Measurements from ENCODE around the gene PTPN1. TPM values are rescaled to one million over a fixed set of nuclear protein-coding genes. Genes with fewer than 3 reads are reported as not detected.

PTPN1 gene
- total RNA-seq, 4 donors from 2014 or later: 21.8 to 46.8 (median 44.4) TPM

DNA sequence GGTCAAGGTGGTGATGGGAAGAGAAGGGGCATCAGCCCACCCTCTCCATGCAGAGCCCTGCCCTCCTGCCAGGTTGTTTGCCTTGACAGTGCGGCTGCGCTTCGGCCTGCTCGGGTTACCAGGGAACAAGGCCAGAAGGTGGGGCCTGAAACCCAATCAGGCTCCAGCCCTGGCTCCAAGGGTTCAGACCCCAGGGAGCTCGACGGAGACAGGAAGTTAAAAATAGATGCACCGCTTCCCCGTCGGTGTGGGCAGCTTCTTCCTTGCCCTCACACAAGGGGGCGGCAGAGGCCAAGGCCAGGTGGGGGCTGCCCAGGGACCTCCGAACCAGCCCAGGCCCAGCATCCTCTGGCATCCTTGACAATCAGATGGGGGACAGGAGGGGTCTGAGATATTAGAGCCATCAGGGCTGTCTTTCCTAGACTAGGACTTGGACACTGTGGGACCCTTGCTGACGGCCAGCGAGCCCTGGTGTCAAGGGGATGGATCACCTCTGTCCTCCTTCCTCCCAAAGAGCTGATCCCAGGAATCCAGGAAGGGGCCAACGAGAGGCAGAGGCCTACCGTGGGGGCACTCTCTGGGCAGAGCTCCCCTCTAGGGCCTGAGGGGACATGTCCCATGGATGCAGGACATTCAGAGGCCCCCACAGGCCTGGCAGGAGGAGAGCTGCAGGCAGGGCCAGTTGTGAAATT is 115.9 kb downstream of the PTPN1 start:
- intact Hi-C loops (cut with DNase I; ENCODE audit: low total_unique reads) (loop anchor here (1.0 to 10.0 kb wide), 2 partner anchors 84 to 119 kb away; no protein-coding TSS in a partner anchor), in situ Hi-C loops (cut with MboI; ENCODE audit: low sequenced_read_pairs in 4 of 4) (no loop called here)
- DNase-seq (peak; percentile 53 to 76), ATAC-seq (peak; percentile 69 to 85)
- Histone ChIP-seq H3K27me3 (no peaks in the 10 kb centered on the region), H3K4me1 (peaks cover 9 to 13% of the 10 kb centered on the region in 2 donors), H3K4me3 (no peak overlapping the region), H3K9me3 (no peaks in the 10 kb centered on the region), H3K36me3 (no peaks in the 10 kb centered on the region), H3K27ac (peak overlapping the region; percentile 53 to 65 (median 60))
- TF ChIP-seq, protein P1, sequence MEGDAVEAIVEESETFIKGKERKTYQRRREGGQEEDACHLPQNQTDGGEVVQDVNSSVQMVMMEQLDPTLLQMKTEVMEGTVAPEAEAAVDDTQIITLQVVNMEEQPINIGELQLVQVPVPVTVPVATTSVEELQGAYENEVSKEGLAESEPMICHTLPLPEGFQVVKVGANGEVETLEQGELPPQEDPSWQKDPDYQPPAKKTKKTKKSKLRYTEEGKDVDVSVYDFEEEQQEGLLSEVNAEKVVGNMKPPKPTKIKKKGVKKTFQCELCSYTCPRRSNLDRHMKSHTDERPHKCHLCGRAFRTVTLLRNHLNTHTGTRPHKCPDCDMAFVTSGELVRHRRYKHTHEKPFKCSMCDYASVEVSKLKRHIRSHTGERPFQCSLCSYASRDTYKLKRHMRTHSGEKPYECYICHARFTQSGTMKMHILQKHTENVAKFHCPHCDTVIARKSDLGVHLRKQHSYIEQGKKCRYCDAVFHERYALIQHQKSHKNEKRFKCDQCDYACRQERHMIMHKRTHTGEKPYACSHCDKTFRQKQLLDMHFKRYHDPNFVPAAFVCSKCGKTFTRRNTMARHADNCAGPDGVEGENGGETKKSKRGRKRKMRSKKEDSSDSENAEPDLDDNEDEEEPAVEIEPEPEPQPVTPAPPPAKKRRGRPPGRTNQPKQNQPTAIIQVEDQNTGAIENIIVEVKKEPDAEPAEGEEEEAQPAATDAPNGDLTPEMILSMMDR (IDR thresholded peaks at IDR 0.05 in 4 of 5, conservative IDR thresholded peaks at IDR 0.05 in 1 of 5): peak in 4 of 5 experiments; percentile 55 to 64 (median 60)
- TF ChIP-seq POLR2A (IDR thresholded peaks at IDR 0.05): no peak

DNA sequence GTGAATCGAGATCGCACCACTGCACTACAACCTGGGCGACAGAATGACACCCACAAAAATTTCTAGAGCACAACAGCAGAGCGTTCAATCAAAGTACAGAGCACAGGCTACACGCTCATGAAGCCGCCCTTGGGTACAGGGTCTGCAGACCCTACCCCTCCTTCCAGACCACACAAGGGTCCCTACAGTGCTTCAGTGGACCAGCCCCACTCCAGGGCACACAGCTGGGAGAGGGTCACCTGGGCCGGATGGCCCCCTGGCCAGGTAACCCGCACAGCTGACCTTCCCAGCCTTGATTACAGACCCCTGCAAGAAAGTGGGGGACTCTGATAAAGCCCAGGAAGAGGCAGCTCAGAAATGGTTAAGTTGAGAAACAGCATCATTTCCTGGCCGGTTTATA is 117.6 kb downstream of the PTPN1 start:
- Histone ChIP-seq H3K4me3 (no peak overlapping the region), H3K9me3 (no peaks in the 10 kb centered on the region), H3K27me3 (no peaks in the 10 kb centered on the region), H3K4me1 (peaks cover 9 to 13% of the 10 kb centered on the region in 2 donors), H3K27ac (no peak overlapping the region), H3K36me3 (no peaks in the 10 kb centered on the region)
- ATAC-seq (no peak), DNase-seq (no peak)
- in situ Hi-C loops (cut with MboI; ENCODE audit: low sequenced_read_pairs in 4 of 4) (no loop called here), intact Hi-C loops (cut with DNase I; ENCODE audit: low total_unique reads) (loop anchor here (10.0 kb wide), 1 partner anchor 117 kb away; no protein-coding TSS in a partner anchor)
- TF ChIP-seq, protein P1 (IDR thresholded peaks at IDR 0.05 in 4 of 5, conservative IDR thresholded peaks at IDR 0.05 in 1 of 5): no peak
- TF ChIP-seq POLR2A (IDR thresholded peaks at IDR 0.05): no peak

DNA sequence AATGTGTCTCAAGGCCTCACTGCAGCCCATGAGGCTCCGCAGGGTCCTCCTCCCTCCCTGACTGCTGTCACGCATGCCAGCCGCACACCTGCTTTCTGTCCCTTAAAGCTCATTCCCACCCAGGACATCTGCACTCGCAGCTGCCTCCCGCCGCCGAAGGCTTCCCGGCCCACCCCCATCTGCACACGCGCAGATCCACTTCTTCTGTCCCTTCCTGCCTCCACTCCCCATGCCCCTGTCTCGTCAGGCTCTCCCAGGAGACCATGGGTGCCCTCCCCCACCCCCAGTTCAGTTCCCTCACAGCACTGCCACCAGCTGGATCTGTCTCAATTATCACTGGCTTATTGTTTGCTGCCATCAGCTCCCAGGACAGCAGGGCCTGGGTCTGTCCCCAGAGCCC is 118.1 kb downstream of the PTPN1 start:
- Histone ChIP-seq H3K4me3 (no peak overlapping the region), H3K36me3 (no peaks in the 10 kb centered on the region), H3K27ac (peak overlapping the region in 1 of 4 donors; percentile 42), H3K9me3 (no peaks in the 10 kb centered on the region), H3K4me1 (peaks cover 9 to 13% of the 10 kb centered on the region in 2 donors), H3K27me3 (no peaks in the 10 kb centered on the region)
- in situ Hi-C loops (cut with MboI; ENCODE audit: low sequenced_read_pairs in 4 of 4): no loop called here
- DNase-seq: no peak
- intact Hi-C loops (cut with DNase I; ENCODE audit: low total_unique reads): loop anchor here (10.0 kb wide), 1 partner anchor 116 kb away; no protein-coding TSS in a partner anchor
- ATAC-seq: no peak
- TF ChIP-seq, protein P1 (IDR thresholded peaks at IDR 0.05 in 4 of 5, conservative IDR thresholded peaks at IDR 0.05 in 1 of 5): no peak
- no peak for TF ChIP-seq POLR2A (IDR thresholded peaks at IDR 0.05)

DNA sequence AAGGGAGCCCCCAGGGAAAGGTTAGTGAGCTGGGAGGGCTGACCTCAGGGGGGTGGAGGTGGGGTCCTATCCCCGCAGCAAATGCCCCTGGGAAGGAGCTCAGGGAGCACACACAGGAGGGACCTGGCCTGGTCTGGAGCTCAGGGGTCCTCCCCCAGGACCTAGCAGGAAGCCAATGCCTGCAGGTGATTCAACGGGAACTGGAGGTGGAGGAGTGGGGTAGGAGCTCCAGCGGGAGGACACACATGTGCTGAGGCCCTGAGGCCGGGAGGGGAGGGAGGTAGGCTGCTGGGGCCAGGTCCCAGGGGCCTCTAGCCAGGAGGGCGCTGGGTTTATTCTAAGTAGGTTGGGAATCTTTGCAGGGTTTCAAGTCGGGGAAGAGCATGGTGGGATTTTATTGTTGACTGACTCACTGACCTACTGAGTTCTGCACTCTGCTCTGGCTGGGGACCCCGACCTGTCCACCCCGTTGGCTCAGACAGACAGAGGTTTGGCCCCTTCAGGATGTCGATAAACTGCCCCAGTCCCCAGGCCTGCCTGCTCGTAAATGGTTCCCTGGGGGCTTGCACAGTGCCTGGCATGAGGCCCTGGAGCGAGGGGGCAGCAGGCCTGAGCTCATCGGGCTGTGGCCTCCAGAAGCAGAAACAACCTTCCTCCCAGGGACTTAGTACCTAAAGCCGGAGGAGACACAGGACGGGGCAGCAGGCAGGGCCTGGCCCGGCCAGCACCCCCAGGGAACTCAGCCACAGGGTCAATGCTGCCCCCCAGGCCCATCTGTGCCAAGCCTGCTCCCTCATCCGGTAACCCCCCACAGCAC is 118.9 kb downstream of the PTPN1 start:
- Histone ChIP-seq H3K4me3 (no peak overlapping the region), H3K36me3 (no peaks in the 10 kb centered on the region), H3K27ac (peak overlapping the region in 2 of 4 donors; percentile 7 to 42), H3K27me3 (no peaks in the 10 kb centered on the region), H3K4me1 (peaks cover 9 to 13% of the 10 kb centered on the region in 2 donors), H3K9me3 (no peaks in the 10 kb centered on the region)
- intact Hi-C loops (cut with DNase I; ENCODE audit: low total_unique reads): loop anchor here (10.0 kb wide), 1 partner anchor 116 kb away; no protein-coding TSS in a partner anchor
- DNase-seq: no peak
- no peak for ATAC-seq
- in situ Hi-C loops (cut with MboI; ENCODE audit: low sequenced_read_pairs in 4 of 4): no loop called here
- TF ChIP-seq POLR2A (IDR thresholded peaks at IDR 0.05): no peak
- TF ChIP-seq, protein P1 (IDR thresholded peaks at IDR 0.05 in 4 of 5, conservative IDR thresholded peaks at IDR 0.05 in 1 of 5): no peak

All from gastrocnemius medialis (tissue), 4 donors.